OCI-LY1 (cell line): ENCODE data around the gene ERO1A.

Experiments used
- H2AFZ ChIP-seq: fragments of 200-600 bp; sonication (generic), shearing (Covaris generic); 2 replicates; pipeline ENCODE4 v1.6.0; 2014; ENCODE audit warnings: antibody characterized with exemption, mild to moderate bottlenecking, low read length
- H3F3A ChIP-seq: fragments of 200-600 bp; sonication (generic), shearing (Covaris generic); 2 replicates; pipeline ENCODE4 v1.6.0; 2014; ENCODE audit warnings: mild to moderate bottlenecking, antibody characterized with exemption, low read length, moderate library complexity; ENCODE audit not compliant: insufficient read depth
- H3K27ac ChIP-seq: fragments of 200-600 bp; sonication (generic); 2 replicates; pipeline ENCODE4 v1.5.1; 2014; ENCODE audit warnings: low read length, mixed run types, mild to moderate bottlenecking, low read depth; ENCODE audit not compliant: poor library complexity, severe bottlenecking
- H3K27me3 ChIP-seq: fragments of 200-600 bp; sonication (generic); 2 replicates; pipeline ENCODE4 v1.6.0; 2014; ENCODE audit warnings: antibody characterized with exemption, mild to moderate bottlenecking, low read length, moderate library complexity; ENCODE audit not compliant: insufficient read depth
- H3K36me3 ChIP-seq: fragments of 200-600 bp; sonication (generic); 2 replicates; pipeline ENCODE4 v1.6.1; 2014; ENCODE audit warnings: mild to moderate bottlenecking, antibody characterized with exemption, low read length, moderate library complexity, mixed read lengths; ENCODE audit not compliant: insufficient read depth
- H3K4me1 ChIP-seq: fragments of 200-600 bp; sonication (generic); 2 replicates; pipeline ENCODE4 v1.5.1; 2014; ENCODE audit warnings: mild to moderate bottlenecking, low read length, moderate library complexity; ENCODE audit not compliant: insufficient read depth, severe bottlenecking
- H3K4me2 ChIP-seq: fragments of 200-600 bp; sonication (generic), shearing (Covaris generic); 2 replicates; pipeline ENCODE4 v1.6.1; 2014; ENCODE audit warnings: low read length
- H3K4me3 ChIP-seq: fragments of 200-600 bp; sonication (generic); 2 replicates; pipeline ENCODE4 v1.5.1; 2014; ENCODE audit warnings: low read length, low read depth, mild to moderate bottlenecking, mixed read lengths; ENCODE audit not compliant: poor library complexity, severe bottlenecking
- H3K79me2 ChIP-seq: fragments of 200-600 bp; shearing (Covaris generic); 2 replicates; pipeline ENCODE4 v1.6.1; 2016; ENCODE audit warnings: mixed run types, low read length, mixed read lengths; ENCODE audit not compliant: insufficient read depth
- H3K9ac ChIP-seq: fragments of 200-600 bp; sonication (generic), shearing (Covaris generic); 2 replicates; pipeline ENCODE4 v1.6.1; 2014; ENCODE audit warnings: mild to moderate bottlenecking, low read length, mixed read lengths
- H3K9me2 ChIP-seq: fragments of 200-600 bp; sonication (generic), shearing (Covaris generic); 2 replicates; pipeline ENCODE4 v1.6.1; 2014; ENCODE audit warnings: low read depth, mild to moderate bottlenecking, low read length, mixed read lengths
- H3K9me3 ChIP-seq: fragments of 200-600 bp; shearing (Covaris generic); 2 replicates; pipeline ENCODE4 v1.6.1; 2014; ENCODE audit warnings: low read length, mixed read lengths
- H4K20me1 ChIP-seq: fragments of 200-600 bp; sonication (generic), shearing (Covaris generic); 2 replicates; pipeline ENCODE4 v1.6.0; 2016; ENCODE audit warnings: mild to moderate bottlenecking, low read length; ENCODE audit not compliant: insufficient read depth
- CTCF ChIP-seq: fragments of 200-600 bp; sonication (generic), shearing (Covaris generic); IDR thresholded peaks from 2 replicates; pipeline ENCODE4 v1.5.1; 2017; ENCODE audit warnings: mild to moderate bottlenecking, antibody characterized with exemption, low read length, moderate library complexity, mixed read lengths
- EZH2 ChIP-seq: fragments of 200-600 bp; sonication (generic), shearing (Covaris generic); IDR thresholded peaks from 2 replicates; pipeline ENCODE4 v1.8.0; 2017; ENCODE audit warnings: borderline replicate concordance, mixed run types, mild to moderate bottlenecking, antibody characterized with exemption, low read length, moderate library complexity, mixed read lengths

The ERO1A gene

GRCh38 chr14:52686176-52686575 is 9.2 kb downstream of the ERO1A start:
- peaks cover 78% of the 10 kb centered on the region for H3K79me2 ChIP-seq
- H3K4me1 ChIP-seq: peaks cover 9% of the 10 kb centered on the region
- H3K9me2 ChIP-seq: no peaks in the 10 kb centered on the region
- no peak overlapping the region for H3K4me2 ChIP-seq
- no peak overlapping the region for H3K4me3 ChIP-seq
- H3K27me3 ChIP-seq: no peaks in the 10 kb centered on the region
- H2AFZ ChIP-seq: no peak overlapping the region
- H3F3A ChIP-seq: no peaks in the 10 kb centered on the region
- H3K9ac ChIP-seq: no peak overlapping the region
- peaks cover 10% of the 10 kb centered on the region for H3K36me3 ChIP-seq
- H3K27ac ChIP-seq: no peak overlapping the region
- no peaks in the 10 kb centered on the region for H3K9me3 ChIP-seq
- 0 out of 2 replicates have a peak, but pooled peaks cover 3% of the 10 kb centered on the region for H4K20me1 ChIP-seq
- TF ChIP-seq EZH2: no peak
- no peak for TF ChIP-seq CTCF

- Histone ChIP-seq H3K27ac (no peak overlapping the region), H3K4me2 (no peak overlapping the region), H4K20me1 (0 out of 2 replicates have a peak, but pooled peaks cover 3% of the 10 kb centered on the region), H3K36me3 (peaks cover 22% of the 10 kb centered on the region), H2AFZ (no peak overlapping the region), H3K9me3 (no peaks in the 10 kb centered on the region), H3K9ac (no peak overlapping the region), H3K27me3 (no peaks in the 10 kb centered on the region), H3K79me2 (peaks cover 57% of the 10 kb centered on the region), H3K9me2 (no peaks in the 10 kb centered on the region), H3F3A (no peaks in the 10 kb centered on the region), H3K4me1 (peaks cover 9% of the 10 kb centered on the region), H3K4me3 (no peak overlapping the region)
- TF ChIP-seq CTCF (no peak), EZH2 (no peak)
Observed at GRCh38 chr14:52683985-52684520, 11.3 kb downstream of the ERO1A start.

- peak; percentile 44; the same call in 1 of the 2 replicates for TF ChIP-seq CTCF
- TF ChIP-seq EZH2: no peak
- H3K4me2 ChIP-seq: no peak overlapping the region
- H3K9me2 ChIP-seq: no peaks in the 10 kb centered on the region
- H4K20me1 ChIP-seq: no peaks in the 10 kb centered on the region
- H3K27me3 ChIP-seq: no peaks in the 10 kb centered on the region
- peaks cover 59% of the 10 kb centered on the region for H3K36me3 ChIP-seq
- H3K9ac ChIP-seq: no peak overlapping the region
- no peaks in the 10 kb centered on the region for H3K9me3 ChIP-seq
- no peak overlapping the region for H3K4me3 ChIP-seq
- no peaks in the 10 kb centered on the region for H3F3A ChIP-seq
- peaks cover 6% of the 10 kb centered on the region for H3K79me2 ChIP-seq
- no peaks in the 10 kb centered on the region for H3K4me1 ChIP-seq
- no peak overlapping the region for H3K27ac ChIP-seq
- H2AFZ ChIP-seq: no peak overlapping the region
Observed at GRCh38 chr14:52678591-52678990, 16.8 kb downstream of the ERO1A start.
